Fibroblast of villous mesenchyme (primary cell): ENCODE data around the gene NSDHL. TPM values are rescaled to one million over a fixed set of nuclear protein-coding genes. Genes with fewer than 3 reads are reported as not detected.
"Not testable (repeated sequence)": the region's sequence is repeated elsewhere in the genome, so short reads cannot be mapped to it uniquely, and the experiment has no call there.

ENCODE experiments used
- DNase-seq: peaks from one replicate; pipeline ENCODE4 v3.0.0-alpha.2; 2010; ENCODE audit warnings: low read depth
- H3K4me3 ChIP-seq: 2 replicates; pipeline ENCODE4 v1.5.1; 2011; ENCODE audit warnings: low read depth, mild to moderate bottlenecking, low read length
- CTCF ChIP-seq: IDR thresholded peaks from 2 replicates; pipeline ENCODE4 v1.5.1; 2012; ENCODE audit warnings: low read depth, mild to moderate bottlenecking, low read length; ENCODE audit not compliant: insufficient read depth
- total RNA-seq: library from RNA; depleted of rRNA; stranded (reverse); fragments of >200 nt; gene quantifications from 2 replicates; pipeline ENCODE4 v1.2.3, GENCODE V29; 2012

The NSDHL gene
- total RNA-seq, 1 donor: 28.5 TPM

- no peak for DNase-seq
- TF ChIP-seq CTCF: no peak
Measured at GRCh38 chrX:152903589-152903988, 72.7 kb downstream of the NSDHL start.

GRCh38 chrX:152904151-152905080 is 73.6 kb downstream of the NSDHL start:
- peak; percentile 46 for DNase-seq
- H3K4me3 ChIP-seq: no peak overlapping the region
- TF ChIP-seq CTCF: peak; percentile 80

More at GRCh38 chrX:152903589-152903988, 72.7 kb downstream of the NSDHL start:
- no peak overlapping the region for H3K4me3 ChIP-seq

- peak; percentile 2 for DNase-seq
- TF ChIP-seq CTCF: no peak
- no peak overlapping the region for H3K4me3 ChIP-seq
Measured at GRCh38 chrX:152905081-152905420, 74.2 kb downstream of the NSDHL start.

- no peak for TF ChIP-seq CTCF
- H3K4me3 ChIP-seq: no peak overlapping the region
- DNase-seq: peak; percentile 66
Measured at GRCh38 chrX:152907084-152907651, 76.3 kb downstream of the NSDHL start.

- no peak for DNase-seq
Measured at GRCh38 chrX:152908486-152908885, 77.6 kb downstream of the NSDHL start.

GRCh38 chrX:152910018-152910417 is 79.2 kb downstream of the NSDHL start:
- not testable (repeated sequence) for DNase-seq

More at GRCh38 chrX:152908486-152908885, 77.6 kb downstream of the NSDHL start:
- no peak for TF ChIP-seq CTCF
- H3K4me3 ChIP-seq: no peak overlapping the region

GRCh38 chrX:152912106-152912505 is 81.2 kb downstream of the NSDHL start:
- peak; percentile 21 for TF ChIP-seq CTCF

More at GRCh38 chrX:152910018-152910417, 79.2 kb downstream of the NSDHL start:
- H3K4me3 ChIP-seq: not testable (repeated sequence)

More at GRCh38 chrX:152912106-152912505, 81.2 kb downstream of the NSDHL start:
- H3K4me3 ChIP-seq: no peak overlapping the region
- DNase-seq: peak; percentile 14
